Gastrocnemius medialis (tissue), 4 donors: ENCODE data around the gene PCDH18. TPM values are rescaled to one million over a fixed set of nuclear protein-coding genes. Genes with fewer than 3 reads are reported as not detected.

ENCODE experiments used
- ATAC-seq, 2 donors: fragments of 150-250 bp; one replicate each; pipeline ENCODE4 v1.9.1; 2016
- DNase-seq, 2 donors: peaks; one replicate each; pipeline ENCODE4 v3.0.0-alpha.2; 2019
- H3K27ac ChIP-seq, 4 donors: fragments of 200-600 bp; sonication (generic); 1 replicate in 1 of 4; 2 replicates in 3 of 4; pipeline ENCODE4 v1.5.1; 2016 to 2018; ENCODE audit warnings: mild to moderate bottlenecking in 2 of 4, moderate library complexity in 1 of 4
- H3K27me3 ChIP-seq, 3 donors: fragments of 200-600 bp; sonication (generic) in 2 of 3; 1 replicate in 1 of 3; 2 replicates in 2 of 3; pipeline versions ENCODE4 v1.5.1 to v1.6.0; 2016 to 2019; ENCODE audit warnings: mild to moderate bottlenecking in 1 of 3, moderate library complexity in 1 of 3
- H3K36me3 ChIP-seq, 2 donors: fragments of 200-600 bp; sonication (generic) in 1 of 2; one replicate each; pipeline ENCODE4 v1.5.1; 2017 to 2018
- H3K4me1 ChIP-seq, 2 donors: fragments of 200-600 bp; sonication (generic) in 1 of 2; one replicate each; pipeline ENCODE4 v1.5.1; 2016 to 2017; ENCODE audit warnings: mild to moderate bottlenecking in 2 of 2
- H3K4me3 ChIP-seq, 4 donors: fragments of 200-600 bp; sonication (generic) in 3 of 4; 1 replicate in 1 of 4; 2 replicates in 3 of 4; pipeline ENCODE4 v1.5.1; 2016 to 2019; ENCODE audit warnings: mild to moderate bottlenecking in 2 of 4
- H3K9me3 ChIP-seq, 3 donors: fragments of 200-600 bp; sonication (generic) in 2 of 3; 1 replicate in 1 of 3; 2 replicates in 2 of 3; pipeline ENCODE4 v1.5.1; 2016 to 2019
- POLR2A ChIP-seq, 2 donors: fragments of 450-650 bp; IDR thresholded peaks; one replicate each; pipeline ENCODE4 v1.6.1; 2017; ENCODE audit warnings: antibody characterized with exemption in 2 of 2, mild to moderate bottlenecking in 2 of 2, moderate library complexity in 2 of 2
- in situ Hi-C, 4 donors: fragments of 200-750 bp; cut with MboI; loops; one replicate each; pipeline versions ENCODE4 v1.15.0 to v1.8.0; 2017; ENCODE audit warnings: low sequenced_read_pairs in 4 of 4
- intact Hi-C: fragments of 100-400 bp; cut with DNase I; formaldehyde crosslinking; loops from one replicate; pipeline ENCODE4 v1.15.1; 2023; ENCODE audit warnings: low total_unique reads
- total RNA-seq, 4 donors: library from RNA; depleted of rRNA; stranded (reverse); fragments of >200 nt; gene quantifications; one replicate each; pipeline versions ENCODE4 v1.1.0 to v1.2.3, GENCODE V29; 2016
- TF ChIP-seq, protein P1 (sequence below), 5 experiments: fragments of 450-650 bp in 3 of 5; fragments of 200-600 bp in 2 of 5; sonication (generic) in 2 of 5; IDR thresholded peaks in 4 of 5; conservative IDR thresholded peaks in 1 of 5; 1 replicate in 4 of 5; 2 replicates in 1 of 5; pipeline ENCODE4 v1.5.1; 2016 to 2019; ENCODE audit warnings: antibody characterized with exemption in 5 of 5, mild to moderate bottlenecking in 3 of 5, moderate library complexity in 3 of 5

PCDH18 gene
- total RNA-seq, 4 donors from 2014 or later = 2.3 to 10.5 (median 5.9) TPM

- Histone ChIP-seq H3K27me3 (no peaks in the 10 kb centered on the region), H3K9me3 (no peaks in the 10 kb centered on the region), H3K4me1 (no peaks in the 10 kb centered on the region), H3K4me3 (no peak overlapping the region), H3K27ac (no peak overlapping the region), H3K36me3 (no peaks in the 10 kb centered on the region)
- in situ Hi-C loops (no loop called here), intact Hi-C loops (no loop called here)
- TF ChIP-seq, protein P1, sequence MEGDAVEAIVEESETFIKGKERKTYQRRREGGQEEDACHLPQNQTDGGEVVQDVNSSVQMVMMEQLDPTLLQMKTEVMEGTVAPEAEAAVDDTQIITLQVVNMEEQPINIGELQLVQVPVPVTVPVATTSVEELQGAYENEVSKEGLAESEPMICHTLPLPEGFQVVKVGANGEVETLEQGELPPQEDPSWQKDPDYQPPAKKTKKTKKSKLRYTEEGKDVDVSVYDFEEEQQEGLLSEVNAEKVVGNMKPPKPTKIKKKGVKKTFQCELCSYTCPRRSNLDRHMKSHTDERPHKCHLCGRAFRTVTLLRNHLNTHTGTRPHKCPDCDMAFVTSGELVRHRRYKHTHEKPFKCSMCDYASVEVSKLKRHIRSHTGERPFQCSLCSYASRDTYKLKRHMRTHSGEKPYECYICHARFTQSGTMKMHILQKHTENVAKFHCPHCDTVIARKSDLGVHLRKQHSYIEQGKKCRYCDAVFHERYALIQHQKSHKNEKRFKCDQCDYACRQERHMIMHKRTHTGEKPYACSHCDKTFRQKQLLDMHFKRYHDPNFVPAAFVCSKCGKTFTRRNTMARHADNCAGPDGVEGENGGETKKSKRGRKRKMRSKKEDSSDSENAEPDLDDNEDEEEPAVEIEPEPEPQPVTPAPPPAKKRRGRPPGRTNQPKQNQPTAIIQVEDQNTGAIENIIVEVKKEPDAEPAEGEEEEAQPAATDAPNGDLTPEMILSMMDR (IDR thresholded peaks at IDR 0.05 in 4 of 5, conservative IDR thresholded peaks at IDR 0.05 in 1 of 5) = no peak
- no peak for TF ChIP-seq POLR2A (IDR thresholded peaks at IDR 0.05)
- DNase-seq = no peak
- ATAC-seq = no peak
Measured at GRCh38 chr4:137559801-137560200, 27.5 kb upstream of the PCDH18 start.

GRCh38 chr4:137558951-137559350 lies 26.7 kb upstream of the PCDH18 start:
- intact Hi-C loops = no loop called here

DNA sequence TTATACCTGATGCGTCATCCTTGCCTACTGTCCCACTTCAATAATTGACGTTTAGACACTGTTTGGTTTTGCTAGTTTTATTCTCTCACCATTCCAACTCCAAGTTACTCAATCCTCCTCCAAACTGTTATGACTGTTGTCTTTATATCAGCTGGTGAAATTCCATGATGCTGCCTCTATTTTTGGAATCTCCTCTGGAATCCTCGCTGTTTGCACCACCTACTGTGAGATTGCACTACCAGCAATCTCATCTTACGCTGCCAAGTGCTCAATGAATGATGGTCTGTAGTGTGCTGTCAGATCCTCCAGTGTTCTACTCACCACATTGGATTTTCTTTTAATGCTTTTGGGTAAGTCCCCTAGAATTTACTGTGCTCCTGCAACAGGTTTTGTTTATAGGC lies 13.2 kb upstream of the PCDH18 start:
- intact Hi-C loops = no loop called here

More at GRCh38 chr4:137558951-137559350, 26.7 kb upstream of the PCDH18 start:
- Histone ChIP-seq H3K4me1 (no peaks in the 10 kb centered on the region), H3K9me3 (no peaks in the 10 kb centered on the region), H3K27ac (no peak overlapping the region), H3K4me3 (no peak overlapping the region), H3K27me3 (no peaks in the 10 kb centered on the region), H3K36me3 (no peaks in the 10 kb centered on the region)
- DNase-seq (no peak), ATAC-seq (no peak)
- in situ Hi-C loops = no loop called here
- TF ChIP-seq, protein P1 (IDR thresholded peaks at IDR 0.05 in 4 of 5, conservative IDR thresholded peaks at IDR 0.05 in 1 of 5) = no peak
- TF ChIP-seq POLR2A (IDR thresholded peaks at IDR 0.05) = no peak

GRCh38 chr4:137543648-137544047 lies 11.4 kb upstream of the PCDH18 start:
- H3K27ac ChIP-seq = peak overlapping the region in 1 of 4 donors; percentile 5
- intact Hi-C loops (no loop called here), in situ Hi-C loops (no loop called here)
- no peak for DNase-seq
- TF ChIP-seq POLR2A (IDR thresholded peaks at IDR 0.05) = no peak
- TF ChIP-seq, protein P1 (IDR thresholded peaks at IDR 0.05 in 4 of 5, conservative IDR thresholded peaks at IDR 0.05 in 1 of 5) = no peak
- H3K4me1 ChIP-seq = peaks cover 0 to 10% of the 10 kb centered on the region in 2 donors
- no peaks in the 10 kb centered on the region for H3K9me3 ChIP-seq
- ATAC-seq = no peak
- H3K27me3 ChIP-seq = no peaks in the 10 kb centered on the region
- H3K36me3 ChIP-seq = no peaks in the 10 kb centered on the region
- H3K4me3 ChIP-seq = no peak overlapping the region

More for the DNA sequence above, 13.2 kb upstream of the PCDH18 start:
- no peaks in the 10 kb centered on the region for H3K27me3 ChIP-seq
- no peaks in the 10 kb centered on the region for H3K36me3 ChIP-seq
- peak overlapping the region in 1 of 4 donors; percentile 32 for H3K27ac ChIP-seq
- in situ Hi-C loops = no loop called here
- TF ChIP-seq, protein P1 (IDR thresholded peaks at IDR 0.05 in 4 of 5, conservative IDR thresholded peaks at IDR 0.05 in 1 of 5) = peak in 1 of 5 experiments; percentile 22
- TF ChIP-seq POLR2A (IDR thresholded peaks at IDR 0.05) = no peak
- no peaks in the 10 kb centered on the region for H3K9me3 ChIP-seq
- H3K4me1 ChIP-seq = peaks cover 0 to 10% of the 10 kb centered on the region in 2 donors
- H3K4me3 ChIP-seq = no peak overlapping the region
- DNase-seq (peak in 1 of 2 donors; percentile 38), ATAC-seq (peak; percentile 87 to 98)

GRCh38 chr4:137543198-137543597 lies 10.9 kb upstream of the PCDH18 start:
- no peak for DNase-seq
- TF ChIP-seq, protein P1 (IDR thresholded peaks at IDR 0.05 in 4 of 5, conservative IDR thresholded peaks at IDR 0.05 in 1 of 5) = no peak
- TF ChIP-seq POLR2A (IDR thresholded peaks at IDR 0.05) = no peak
- H3K4me3 ChIP-seq = no peak overlapping the region
- H3K27me3 ChIP-seq = no peaks in the 10 kb centered on the region
- in situ Hi-C loops = no loop called here
- no peaks in the 10 kb centered on the region for H3K9me3 ChIP-seq
- ATAC-seq = no peak
- H3K27ac ChIP-seq = peak overlapping the region in 1 of 4 donors; percentile 5
- H3K4me1 ChIP-seq = peaks cover 0 to 10% of the 10 kb centered on the region in 2 donors
- no peaks in the 10 kb centered on the region for H3K36me3 ChIP-seq
- intact Hi-C loops = no loop called here
